ENCODE data around the gene SIX3. TPM values are rescaled to one million over a fixed set of nuclear protein-coding genes. Genes with fewer than 3 reads are reported as not detected.

The SIX3 gene
- not detected in 2 replicates for total RNA-seq

DNA sequence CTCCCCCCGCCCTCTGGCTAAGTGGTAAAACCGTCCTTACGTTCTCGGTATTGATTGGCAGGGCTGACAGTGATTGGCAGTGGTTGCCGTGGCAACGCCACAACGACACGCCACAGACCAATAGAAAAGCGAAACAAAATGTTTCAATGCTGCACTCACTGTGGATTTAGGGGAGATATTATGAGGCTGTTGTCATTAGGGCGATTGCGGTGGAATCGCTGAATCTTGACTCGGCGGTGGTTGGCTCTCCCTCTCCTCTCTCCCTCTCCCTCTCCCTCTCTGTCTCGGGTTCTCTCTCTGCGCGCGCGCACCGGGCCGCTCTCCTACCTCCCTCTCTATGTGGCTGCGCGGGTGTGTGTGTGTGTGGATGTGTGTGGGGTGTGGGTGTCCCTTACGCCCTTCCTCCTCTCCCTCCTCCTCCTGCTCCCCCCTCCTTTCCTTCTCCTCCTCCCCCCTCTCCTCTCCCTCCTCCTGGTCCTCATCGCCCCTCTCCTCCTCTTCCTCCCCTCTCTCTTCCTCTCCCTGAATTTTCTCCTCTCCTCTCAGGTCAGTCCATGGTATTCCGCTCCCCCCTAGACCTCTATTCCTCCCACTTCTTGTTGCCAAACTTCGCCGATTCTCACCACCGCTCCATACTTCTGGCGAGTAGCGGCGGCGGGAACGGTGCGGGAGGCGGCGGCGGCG is at the start of gene SIX3:
SIX3 (plus strand) TSS at position 152 of the 684 bp plus-strand sequence; CDS start at position 555, 403 bp downstream.
- DNase-seq (ENCODE audit: extremely low read depth, low read depth, low spot score): no peak

DNA sequence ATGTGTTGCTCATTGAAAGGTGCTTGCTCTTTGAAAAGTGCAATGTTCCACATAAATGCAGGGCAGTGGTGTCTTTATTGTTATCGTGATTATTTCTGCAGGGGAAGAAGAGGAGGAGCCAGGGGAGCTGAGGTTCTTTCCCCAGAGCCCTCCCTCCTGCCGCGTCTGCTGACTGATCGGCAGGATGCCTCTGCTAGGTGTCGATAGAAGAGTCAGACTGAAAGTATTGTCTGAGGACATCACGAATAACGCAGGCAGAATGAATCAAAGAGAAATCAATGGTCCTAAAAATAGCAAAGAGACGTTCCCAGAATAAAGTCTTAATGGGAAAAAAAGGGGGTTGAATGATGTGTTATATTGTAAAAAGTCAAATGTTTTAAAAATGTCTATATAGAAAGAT is 47.4 kb upstream of the SIX3 start:
- DNase-seq (ENCODE audit: extremely low read depth, low read depth, low spot score): no peak

DNA sequence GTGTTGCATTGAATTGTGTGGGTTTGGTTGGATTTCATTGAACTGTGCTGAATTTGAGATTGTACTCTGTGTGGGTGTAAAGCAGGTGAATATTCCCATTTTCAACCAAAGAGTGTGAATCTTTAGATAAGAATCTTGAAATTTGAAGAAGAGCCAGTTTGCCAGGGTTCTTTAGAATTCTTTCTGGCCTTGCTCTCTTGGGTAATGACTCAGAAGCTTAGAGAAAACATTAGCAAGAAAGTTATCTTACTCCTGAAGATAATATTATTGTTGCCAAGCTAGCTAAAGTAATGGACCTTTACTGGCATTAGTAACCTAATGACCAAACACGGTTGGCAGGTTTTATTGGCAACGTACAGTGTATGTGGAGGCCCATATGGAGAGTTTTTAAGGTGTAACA is 46.4 kb upstream of the SIX3 start:
- DNase-seq (ENCODE audit: extremely low read depth, low read depth, low spot score): no peak

DNA sequence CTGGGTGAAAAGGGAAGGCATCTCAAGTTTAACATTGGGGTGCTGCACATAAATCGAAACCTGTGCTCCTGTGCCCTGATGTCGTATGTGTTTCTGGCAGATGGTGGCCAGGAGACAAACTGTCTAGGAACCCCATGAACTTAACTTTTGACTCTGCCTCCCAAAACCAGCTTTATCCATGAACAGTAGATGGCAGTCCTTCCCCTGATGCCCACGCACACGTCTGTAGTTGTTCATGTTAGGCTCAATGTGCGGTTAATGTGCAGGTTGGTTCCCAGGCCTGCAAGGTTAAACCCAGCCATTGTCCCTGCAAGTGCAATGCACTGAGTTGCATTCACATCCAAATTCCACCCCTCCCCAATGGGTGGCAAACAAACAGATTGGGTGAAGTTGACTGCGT is 44.1 kb upstream of the SIX3 start:
- no peak for DNase-seq (ENCODE audit: extremely low read depth, low read depth, low spot score)

DNA sequence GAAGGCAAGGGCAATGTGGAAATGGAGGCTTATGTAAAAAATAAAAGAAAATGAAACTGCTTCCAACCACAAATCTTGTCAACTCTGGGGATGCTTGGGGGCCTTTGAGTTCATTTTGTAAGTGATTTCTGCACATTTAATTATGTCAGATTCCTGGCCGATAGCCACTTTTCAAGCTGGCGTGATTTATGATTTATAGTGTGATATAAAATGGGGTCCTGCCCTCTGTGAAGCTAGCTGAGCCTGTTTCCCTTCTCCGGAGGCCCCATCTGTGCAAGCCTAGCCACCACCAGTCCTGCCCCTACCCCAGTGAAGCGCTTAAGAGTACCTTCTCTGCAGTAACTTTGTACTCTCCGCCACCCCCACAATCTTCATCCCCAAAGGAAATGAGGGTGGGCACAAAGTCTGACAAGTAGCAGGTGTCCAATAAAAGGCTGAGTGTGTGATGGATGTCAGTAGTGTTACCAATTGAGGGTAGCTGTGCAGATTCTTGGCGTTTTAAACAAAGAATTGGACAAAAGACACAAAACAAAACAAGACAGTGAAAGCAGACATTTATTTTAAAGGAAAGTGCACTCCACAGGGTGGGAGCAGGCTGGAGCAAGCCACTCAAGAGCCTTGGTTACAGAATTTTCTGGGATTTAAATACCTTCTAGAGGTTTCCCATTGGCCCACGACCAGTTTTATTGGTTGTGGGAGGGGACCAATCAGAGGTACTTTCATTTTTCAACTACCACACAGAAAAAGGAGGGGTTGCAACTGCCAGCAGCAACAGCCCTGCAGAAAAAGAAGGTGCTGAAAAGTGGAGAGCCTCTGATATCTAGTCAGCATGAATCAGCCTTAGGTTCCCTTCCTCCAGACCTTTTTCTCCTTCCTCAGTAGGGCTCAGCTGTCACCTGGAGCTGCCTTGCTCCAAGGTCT is 39.0 kb upstream of the SIX3 start:
- no peak for DNase-seq (ENCODE audit: extremely low read depth, low read depth, low spot score)

DNA sequence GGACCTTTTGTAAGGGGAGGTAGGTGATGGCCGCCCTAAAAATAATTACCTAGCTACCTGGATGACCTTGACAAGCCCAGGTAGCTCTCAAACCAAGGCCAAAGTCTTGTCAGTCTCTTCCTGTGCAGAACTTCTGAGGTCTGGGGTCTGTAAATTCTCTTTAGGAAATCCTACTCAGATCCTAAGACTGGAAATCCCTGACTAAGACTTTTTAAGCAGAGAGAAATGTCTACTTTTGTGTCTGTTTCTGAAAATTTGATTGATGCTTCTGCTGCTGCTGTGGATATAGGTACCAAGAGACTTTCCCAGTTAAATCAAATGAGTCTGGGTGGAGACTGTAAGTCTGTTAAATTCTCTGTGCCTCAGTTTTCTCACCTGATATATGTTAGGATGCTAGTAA is 36.9 kb upstream of the SIX3 start:
- DNase-seq (ENCODE audit: extremely low read depth, low read depth, low spot score): no peak

DNA sequence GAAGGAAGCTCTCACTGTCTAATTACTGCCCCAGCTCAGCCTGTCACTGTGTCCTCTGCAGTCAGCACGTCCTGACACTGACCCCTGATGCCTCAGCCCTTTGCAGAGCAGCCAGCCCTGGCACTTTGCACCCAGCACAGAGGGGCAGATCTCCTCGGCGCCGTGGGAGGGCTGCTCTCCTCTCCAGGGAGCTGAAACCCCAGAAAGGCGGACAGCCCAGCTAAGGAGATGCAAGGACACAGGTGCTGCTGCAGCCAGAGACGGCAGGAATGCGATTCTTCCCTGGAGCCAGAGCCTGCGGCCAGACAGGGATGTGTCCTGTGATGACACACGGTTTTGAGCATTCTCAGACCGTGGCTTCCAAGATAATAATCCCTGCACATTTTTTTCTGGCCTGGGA is 34.5 kb upstream of the SIX3 start:
- DNase-seq (ENCODE audit: extremely low read depth, low read depth, low spot score): no peak

DNA sequence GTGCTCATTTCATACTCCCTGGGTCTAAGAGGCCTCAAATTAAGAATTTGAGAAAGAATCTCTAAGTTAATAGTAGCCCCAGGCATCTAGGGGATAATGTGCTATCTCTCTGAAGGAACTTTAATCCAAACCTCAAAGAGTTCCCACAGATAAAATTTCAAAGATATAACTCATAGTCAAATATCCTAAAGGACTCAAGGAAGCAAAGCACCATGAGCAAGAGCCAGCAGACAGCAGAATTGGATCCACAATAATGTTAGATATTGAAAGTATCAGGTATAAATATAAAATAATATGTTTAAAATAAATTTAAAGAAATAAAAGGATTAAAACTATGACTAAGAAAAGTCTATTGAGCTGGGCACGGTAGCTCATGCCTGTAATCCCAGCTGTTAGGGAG is 31.7 kb upstream of the SIX3 start:
- DNase-seq (ENCODE audit: extremely low read depth, low read depth, low spot score): no peak

DNA sequence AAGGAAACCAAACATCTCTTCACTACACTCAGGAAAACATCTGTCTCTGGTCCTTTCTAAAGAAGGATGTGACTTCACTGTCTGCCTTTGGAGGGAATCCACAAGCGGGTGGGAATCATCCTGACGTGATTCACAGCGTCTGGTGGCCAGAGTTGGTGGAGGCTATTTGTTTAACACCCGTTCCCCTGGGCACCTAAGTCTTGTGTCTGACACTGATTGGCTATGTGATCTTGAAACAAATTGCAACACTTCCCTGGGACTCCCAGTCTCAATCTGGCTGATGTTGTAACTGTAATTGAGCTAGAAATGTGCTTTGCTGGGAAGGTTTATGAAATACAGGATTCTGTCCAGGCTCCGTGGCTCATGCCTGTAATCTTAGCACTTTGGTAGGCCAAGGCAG is 28.8 kb upstream of the SIX3 start:
- no peak for DNase-seq (ENCODE audit: extremely low read depth, low read depth, low spot score)

DNA sequence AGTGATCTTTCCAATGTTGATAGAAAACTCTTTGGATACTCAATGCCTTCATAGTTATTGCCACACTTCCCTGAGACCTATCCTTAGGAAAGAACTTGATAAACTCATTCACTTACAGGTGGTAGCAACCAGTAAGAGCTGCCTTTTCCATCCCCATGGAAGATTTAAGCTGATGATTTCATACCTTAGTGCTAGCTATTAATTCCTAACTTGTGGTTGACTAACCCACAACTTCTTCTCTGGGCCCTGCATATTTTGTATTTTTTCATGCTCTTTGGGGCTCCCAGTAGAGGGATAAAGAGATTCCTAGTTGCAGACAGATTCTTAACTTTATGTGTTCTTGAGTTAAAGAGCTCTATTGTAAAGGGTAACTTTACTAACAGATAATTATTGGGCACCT is 25.2 kb upstream of the SIX3 start:
- no peak for DNase-seq (ENCODE audit: extremely low read depth, low read depth, low spot score)

DNA sequence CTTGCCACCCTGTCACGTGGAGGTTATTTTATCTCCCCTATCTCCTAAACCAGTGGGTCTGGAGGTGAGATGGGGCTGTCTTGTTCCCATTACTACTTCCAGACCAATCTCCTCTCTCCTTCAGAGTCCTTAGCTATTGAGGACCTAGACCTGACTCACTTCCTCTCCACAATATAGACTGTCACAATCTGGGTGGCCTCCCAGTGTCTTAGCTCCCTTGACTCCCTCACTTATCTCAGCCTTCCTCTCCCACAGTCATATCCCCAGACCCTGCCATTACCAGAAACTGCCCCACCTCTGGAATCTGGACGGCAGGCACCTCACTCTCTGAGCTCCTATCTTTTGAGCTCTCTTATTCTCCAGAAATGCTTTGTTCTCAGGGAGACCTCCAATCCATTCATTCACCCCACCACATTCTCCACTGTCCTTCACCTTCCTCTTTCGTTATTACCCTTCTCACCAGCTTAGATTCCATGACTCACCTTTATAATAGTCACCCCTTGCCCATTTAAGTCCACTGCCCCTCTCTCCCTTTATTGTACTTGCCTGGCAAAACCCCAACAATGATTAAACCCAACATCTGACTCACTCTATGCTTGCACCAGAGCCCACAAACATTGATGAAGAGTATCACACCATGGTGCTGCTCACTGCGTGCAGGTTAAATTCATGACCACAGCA is 23.3 kb upstream of the SIX3 start:
- no peak for DNase-seq (ENCODE audit: extremely low read depth, low read depth, low spot score)

DNA sequence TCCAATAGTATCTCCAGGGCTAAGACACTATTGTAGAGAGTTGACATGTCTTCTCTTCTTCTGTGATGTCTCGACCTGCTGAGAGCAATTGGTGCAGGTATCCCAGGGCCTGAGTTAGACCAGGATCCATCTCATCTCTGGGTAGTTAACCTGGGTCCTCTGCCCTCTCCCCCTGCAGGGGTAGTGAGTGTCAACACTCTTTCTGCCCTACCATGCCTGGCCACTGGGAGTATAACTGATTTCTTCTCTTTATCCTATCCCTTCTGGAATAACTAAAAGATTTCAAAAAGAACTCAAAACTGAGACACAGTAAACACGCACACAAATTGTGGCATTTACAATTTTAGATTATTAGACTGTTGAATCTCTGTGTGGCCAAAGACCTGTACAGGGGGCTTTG is 20.8 kb upstream of the SIX3 start:
- no peak for DNase-seq (ENCODE audit: extremely low read depth, low read depth, low spot score)

DNA sequence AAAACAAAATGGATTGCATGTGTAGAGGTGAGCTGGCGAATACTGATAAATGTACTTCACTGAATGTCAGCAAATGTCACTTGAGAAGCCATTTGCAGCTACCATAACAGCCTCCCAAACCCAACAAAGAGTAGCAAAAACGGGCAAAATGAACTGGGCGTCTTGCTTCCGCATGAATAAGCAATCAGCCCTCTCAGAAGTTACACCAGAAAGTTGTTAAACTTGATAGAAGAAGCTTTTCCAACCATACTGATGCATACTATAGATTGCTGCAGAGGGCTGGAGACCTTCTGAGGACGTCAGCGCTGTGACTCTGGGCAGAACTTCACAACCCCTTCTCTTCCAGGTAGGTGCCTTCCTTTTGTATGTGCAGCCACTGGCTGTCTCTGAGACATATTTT is 18.7 kb upstream of the SIX3 start:
- DNase-seq (ENCODE audit: extremely low read depth, low read depth, low spot score): no peak

DNA sequence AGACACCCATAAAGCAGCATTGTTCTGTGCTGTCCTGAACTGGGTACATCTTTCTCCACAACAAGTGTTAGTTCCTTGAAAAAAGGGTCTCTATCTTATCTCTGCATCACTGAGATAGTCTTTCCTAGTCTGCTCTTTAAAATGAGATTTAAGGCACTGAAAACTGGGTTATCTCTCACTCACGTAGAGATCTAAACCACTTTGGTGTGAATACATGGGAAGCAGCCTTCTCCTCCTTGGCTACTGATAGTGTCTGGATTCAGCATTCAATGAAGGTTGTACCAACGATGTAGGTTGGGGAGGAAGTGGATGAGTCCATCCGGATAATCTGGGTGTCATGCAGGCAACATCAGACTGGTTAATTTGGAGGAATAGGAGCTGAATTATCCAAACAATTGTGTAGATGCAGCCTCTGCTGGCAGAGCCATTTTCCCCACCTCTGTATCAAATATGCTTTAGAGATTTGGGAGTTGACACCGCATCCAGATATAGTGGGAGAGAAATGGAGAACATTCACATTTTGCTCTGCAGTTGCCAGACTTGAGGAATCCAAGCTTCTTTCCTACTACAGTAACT is 15.9 kb upstream of the SIX3 start:
- DNase-seq (ENCODE audit: extremely low read depth, low read depth, low spot score): no peak

DNA sequence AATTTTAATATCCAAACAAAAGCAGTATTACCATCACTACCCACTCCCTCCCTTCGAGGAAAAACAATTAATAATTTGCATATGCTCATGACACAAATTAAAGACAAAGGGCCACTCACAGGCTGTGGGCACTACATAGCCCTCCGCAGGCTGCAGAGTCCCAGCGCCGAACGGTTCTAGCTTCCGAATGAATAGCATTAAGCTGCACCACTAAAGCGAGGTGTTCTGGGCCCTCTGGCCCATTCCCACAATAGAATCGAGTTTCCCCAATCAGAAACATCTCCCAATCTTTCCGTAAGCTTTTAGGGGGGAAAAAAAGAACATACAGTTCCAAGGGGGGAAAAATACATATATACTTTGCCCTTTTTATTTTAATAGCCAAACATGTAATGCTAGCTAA is 14.5 kb upstream of the SIX3 start:
- no peak for DNase-seq (ENCODE audit: extremely low read depth, low read depth, low spot score)

DNA sequence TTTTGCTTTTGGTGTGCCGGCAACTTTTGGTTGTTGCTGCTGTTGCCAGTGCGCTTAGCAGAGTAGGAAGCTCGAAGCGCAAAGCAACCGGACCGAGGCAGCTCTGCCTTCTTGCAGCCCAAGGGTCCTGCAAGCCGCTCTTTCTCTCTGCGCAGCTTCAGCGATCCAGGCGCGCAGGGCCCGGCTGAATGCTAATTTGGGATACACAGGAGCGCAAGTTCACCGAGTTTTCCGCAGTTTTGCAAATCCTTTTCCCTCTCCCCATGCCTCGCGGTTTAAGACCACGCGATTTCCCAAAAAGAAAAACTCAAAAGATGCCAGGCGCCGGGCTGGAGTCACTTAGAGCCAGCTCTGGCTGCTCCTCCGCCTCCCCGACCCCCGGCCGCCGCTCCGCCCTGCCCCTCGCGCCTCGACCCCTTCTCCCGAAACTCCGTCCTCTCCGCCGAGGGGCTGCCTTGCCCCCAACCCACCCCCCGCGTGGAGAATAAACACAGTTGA is 13.5 kb upstream of the SIX3 start:
- no peak for DNase-seq (ENCODE audit: extremely low read depth, low read depth, low spot score)

DNA sequence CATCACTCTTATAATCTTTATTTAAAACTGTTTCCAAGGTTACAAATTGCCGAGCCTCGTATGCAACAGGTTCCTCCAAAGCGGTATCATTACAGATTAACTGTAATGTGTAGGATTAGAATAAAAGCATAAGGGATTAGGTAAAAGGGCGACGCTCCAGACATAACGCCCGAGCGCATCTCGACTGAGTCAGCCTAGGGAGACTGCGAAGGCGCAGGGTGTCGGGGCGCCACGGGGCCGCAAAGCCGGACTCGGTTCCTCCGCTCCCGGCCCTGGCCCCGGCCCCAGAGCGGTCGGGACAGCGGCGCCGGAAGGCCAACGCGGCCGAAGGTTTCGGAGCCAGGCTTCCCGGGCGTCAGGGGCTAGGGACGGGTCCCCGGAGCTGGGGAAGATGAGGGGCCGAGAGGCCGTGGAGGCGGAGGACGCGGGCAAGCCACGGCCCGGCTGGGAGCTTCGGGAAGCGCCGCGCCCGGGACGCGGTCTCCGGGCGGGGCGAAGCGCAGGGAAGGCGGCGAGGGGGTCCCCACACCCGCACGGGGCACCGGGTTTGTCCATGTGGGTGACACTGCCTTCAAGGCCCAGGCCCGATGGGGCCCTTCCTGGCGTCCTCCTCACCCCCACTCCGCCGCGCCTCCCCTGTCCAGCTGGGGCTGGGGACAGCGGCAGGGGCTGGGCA is 12.9 kb upstream of the SIX3 start:
- DNase-seq (ENCODE audit: extremely low read depth, low read depth, low spot score): no peak

DNA sequence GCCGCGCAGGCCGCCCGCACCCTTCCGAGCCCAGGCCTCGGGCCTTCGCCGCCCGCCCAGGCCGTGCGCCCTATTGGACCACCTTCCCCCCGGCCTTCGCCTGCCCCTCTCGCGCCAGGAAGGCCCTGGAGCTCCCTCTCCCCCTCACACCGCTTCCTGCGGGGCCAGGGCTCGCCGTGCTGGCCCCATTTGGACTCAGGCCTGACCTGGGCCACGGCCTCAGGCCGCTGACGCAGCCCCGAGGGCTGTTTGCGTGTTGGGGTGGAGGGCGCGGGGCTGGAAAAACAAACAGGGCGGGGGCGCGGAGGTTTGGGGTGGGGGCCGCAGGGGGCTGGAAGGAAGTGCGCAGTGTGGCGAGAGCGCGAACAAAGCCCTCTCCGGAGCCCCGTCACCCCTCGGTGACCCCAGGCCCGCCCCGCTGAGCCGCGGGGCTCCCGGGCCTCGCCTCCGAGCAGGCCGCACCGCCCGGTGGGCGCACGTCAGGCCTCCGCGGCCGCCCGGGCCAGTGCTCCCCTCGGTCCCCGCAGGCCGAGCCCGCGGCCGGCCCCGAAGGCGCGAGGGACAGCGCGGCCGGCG is 12.3 kb upstream of the SIX3 start:
- no peak for DNase-seq (ENCODE audit: extremely low read depth, low read depth, low spot score)

DNA sequence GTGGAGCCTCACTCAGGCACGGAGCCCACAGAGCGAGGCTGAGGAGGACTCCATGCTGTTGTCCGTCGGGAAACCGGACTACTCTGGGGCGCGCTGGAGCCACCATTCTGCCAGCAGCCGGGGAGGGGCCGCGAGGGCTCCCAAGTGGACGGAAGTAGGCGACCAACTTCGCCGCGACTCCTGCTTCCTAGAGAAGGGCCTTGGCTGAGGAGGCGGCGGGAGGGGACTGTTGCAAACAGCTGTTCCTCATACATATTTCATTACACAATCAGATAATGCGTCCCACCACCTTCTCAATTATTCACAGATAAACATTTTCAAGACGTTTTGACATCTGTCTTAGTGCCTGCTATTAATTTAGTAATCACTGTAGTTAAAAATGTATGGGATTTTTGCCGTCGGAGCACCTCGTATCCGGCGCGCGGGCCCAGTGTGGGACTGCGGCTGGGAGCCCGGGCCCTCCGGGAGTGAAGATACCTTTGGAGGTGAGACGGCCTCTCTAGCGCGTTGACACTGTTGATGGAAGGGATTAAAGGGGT is 11.7 kb upstream of the SIX3 start:
- DNase-seq (ENCODE audit: extremely low read depth, low read depth, low spot score): no peak

All from glomerular endothelial cell (primary cell).